Vagina (tissue), 2 donors: ENCODE results near the gene HDDC3. TPM values are rescaled to one million over a fixed set of nuclear protein-coding genes. Genes with fewer than 3 reads are reported as not detected.
"Not testable (repeated sequence)": the region's sequence is repeated elsewhere in the genome, so short reads cannot be mapped to it uniquely, and the experiment has no call there.

Experiments
- DNase-seq, 2 donors: peaks; one replicate each; pipeline ENCODE4 v3.0.0-alpha.2; 2017; ENCODE audit errors: extremely low spot score in 2 of 2
- H3K27ac ChIP-seq: fragments of 200-600 bp; sonication (generic); one replicate; pipeline ENCODE4 v1.5.1; 2019
- H3K27me3 ChIP-seq: fragments of 200-600 bp; sonication (generic); one replicate; pipeline ENCODE4 v1.5.1; 2019
- H3K36me3 ChIP-seq, 2 donors: fragments of 200-600 bp; sonication (generic); one replicate each; pipeline ENCODE4 v1.5.1; 2017 to 2019
- H3K4me1 ChIP-seq: fragments of 200-600 bp; sonication (generic); one replicate; pipeline ENCODE4 v1.5.1; 2019
- H3K4me3 ChIP-seq, 2 donors: fragments of 200-600 bp; sonication (generic); 1 replicate in 1 of 2; 2 replicates in 1 of 2; pipeline ENCODE4 v1.5.1; 2016 to 2019
- H3K9me3 ChIP-seq: fragments of 200-600 bp; sonication (generic); one replicate; pipeline ENCODE4 v1.5.1; 2019
- CTCF ChIP-seq, 3 experiments: fragments of 450-650 bp in 2 of 3; fragments of 200-600 bp in 1 of 3; sonication (generic) in 1 of 3; IDR thresholded peaks; one replicate each; pipeline ENCODE4 v1.5.1; 2017 to 2019; ENCODE audit warnings: antibody characterized with exemption in 3 of 3, mild to moderate bottlenecking in 2 of 3, moderate library complexity in 2 of 3
- POLR2A ChIP-seq, 2 donors: fragments of 450-650 bp; IDR thresholded peaks; one replicate each; pipeline ENCODE4 v1.6.1; 2017; ENCODE audit warnings: antibody characterized with exemption in 2 of 2, mild to moderate bottlenecking in 2 of 2, moderate library complexity in 2 of 2
- POLR2AphosphoS5 ChIP-seq, 2 donors: sonication (generic); formaldehyde crosslinking; IDR thresholded peaks; one replicate each; pipeline ENCODE4 v1.9.0; 2017; ENCODE audit warnings: antibody characterized with exemption in 2 of 2, mild to moderate bottlenecking in 2 of 2, low read depth in 1 of 2; ENCODE audit not compliant: insufficient read depth in 1 of 2
- intact Hi-C: fragments of 100-400 bp; cut with DNase I; formaldehyde crosslinking; loops from one replicate; pipeline ENCODE4 v1.15.1; 2023
- total RNA-seq: library from RNA; depleted of rRNA; stranded (reverse); fragments of >200 nt; gene quantifications from one replicate; pipeline ENCODE4 v1.2.3, GENCODE V29; 2016

The HDDC3 gene
- total RNA-seq, 1 donor from 2014 or later: 7.9 TPM

GRCh38 chr15:90924375-90924774, 8.0 kb downstream of the HDDC3 start:
- no peaks in the 10 kb centered on the region for H3K27me3 ChIP-seq
- no peaks in the 10 kb centered on the region for H3K9me3 ChIP-seq
- peaks cover 0 to 15% of the 10 kb centered on the region in 2 donors for H3K36me3 ChIP-seq
- intact Hi-C loops: no loop called here
- no peaks in the 10 kb centered on the region for H3K4me1 ChIP-seq
- DNase-seq: no peak
- no peak overlapping the region for H3K27ac ChIP-seq
- TF ChIP-seq POLR2AphosphoS5 (IDR thresholded peaks at IDR 0.05; ENCODE audit: insufficient read depth in 1 of 2, low read depth in 1 of 2) (no peak), POLR2A (IDR thresholded peaks at IDR 0.05) (no peak)
- no peak overlapping the region for H3K4me3 ChIP-seq

- intact Hi-C loops, H3K27me3 ChIP-seq, DNase-seq, H3K4me1 ChIP-seq, H3K9me3 ChIP-seq, H3K27ac ChIP-seq, H3K4me3 ChIP-seq: not testable (repeated sequence)
- H3K36me3 ChIP-seq: peaks cover 0 to 27% of the 10 kb centered on the region in 2 donors
Observed at GRCh38 chr15:90922712-90923322, 9.5 kb downstream of the HDDC3 start.

GRCh38 chr15:90921887-90922286, 10.5 kb downstream of the HDDC3 start:
- H3K4me1 ChIP-seq: no peaks in the 10 kb centered on the region
- H3K27me3 ChIP-seq: no peaks in the 10 kb centered on the region
- H3K27ac ChIP-seq: no peak overlapping the region
- DNase-seq: no peak
- no peak overlapping the region for H3K4me3 ChIP-seq
- no peaks in the 10 kb centered on the region for H3K9me3 ChIP-seq
- peaks cover 0 to 36% of the 10 kb centered on the region in 2 donors for H3K36me3 ChIP-seq
- intact Hi-C loops: no loop called here
- TF ChIP-seq POLR2AphosphoS5 (IDR thresholded peaks at IDR 0.05; ENCODE audit: insufficient read depth in 1 of 2, low read depth in 1 of 2): no peak
- TF ChIP-seq POLR2A (IDR thresholded peaks at IDR 0.05): no peak
- no peak for TF ChIP-seq CTCF (IDR thresholded peaks at IDR 0.05)

- Histone ChIP-seq H3K27ac (no peak overlapping the region), H3K27me3 (no peaks in the 10 kb centered on the region), H3K4me3 (no peak overlapping the region), H3K4me1 (no peaks in the 10 kb centered on the region), H3K9me3 (no peaks in the 10 kb centered on the region), H3K36me3 (peaks cover 0 to 63% of the 10 kb centered on the region in 2 donors)
- intact Hi-C loops: no loop called here
- TF ChIP-seq POLR2AphosphoS5 (IDR thresholded peaks at IDR 0.05; ENCODE audit: insufficient read depth in 1 of 2, low read depth in 1 of 2): no peak
- TF ChIP-seq POLR2A (IDR thresholded peaks at IDR 0.05): no peak
- no peak for TF ChIP-seq CTCF (IDR thresholded peaks at IDR 0.05)
- DNase-seq: no peak
Observed at GRCh38 chr15:90918835-90919234, 13.5 kb downstream of the HDDC3 start.

- Histone ChIP-seq H3K27me3 (no peaks in the 10 kb centered on the region), H3K4me1 (no peaks in the 10 kb centered on the region), H3K27ac (no peak overlapping the region), H3K4me3 (no peak overlapping the region), H3K36me3 (peaks cover 0 to 69% of the 10 kb centered on the region in 2 donors), H3K9me3 (no peaks in the 10 kb centered on the region)
- no peak for TF ChIP-seq CTCF (IDR thresholded peaks at IDR 0.05)
- TF ChIP-seq POLR2A (IDR thresholded peaks at IDR 0.05): no peak
- TF ChIP-seq POLR2AphosphoS5 (IDR thresholded peaks at IDR 0.05; ENCODE audit: insufficient read depth in 1 of 2, low read depth in 1 of 2): no peak
- DNase-seq: peak in 1 of 2 donors; percentile 70
- intact Hi-C loops: no loop called here
Observed at GRCh38 chr15:90918034-90918788, 14.1 kb downstream of the HDDC3 start.

GRCh38 chr15:90917569-90917968, 14.8 kb downstream of the HDDC3 start:
- no peaks in the 10 kb centered on the region for H3K27me3 ChIP-seq
- H3K9me3 ChIP-seq: no peaks in the 10 kb centered on the region
- H3K36me3 ChIP-seq: peaks cover 5 to 75% of the 10 kb centered on the region in 2 donors
- no peak for TF ChIP-seq POLR2A (IDR thresholded peaks at IDR 0.05)
- TF ChIP-seq POLR2AphosphoS5 (IDR thresholded peaks at IDR 0.05; ENCODE audit: insufficient read depth in 1 of 2, low read depth in 1 of 2): no peak
- TF ChIP-seq CTCF (IDR thresholded peaks at IDR 0.05): no peak
- no peak overlapping the region for H3K27ac ChIP-seq
- DNase-seq: no peak
- H3K4me1 ChIP-seq: no peaks in the 10 kb centered on the region
- H3K4me3 ChIP-seq: no peak overlapping the region
- intact Hi-C loops: no loop called here
